H1 (cell line): ENCODE data around the gene TMEM144. TPM values are rescaled to one million over a fixed set of nuclear protein-coding genes. Genes with fewer than 3 reads are reported as not detected.

Experiments
- CTCF ChIA-PET: fragments of 300-600 bp; sonication (Branson Sonifier 250); formaldehyde crosslinking; loops from one replicate; lab custom pipeline; 2021; ENCODE audit not compliant: partially characterized antibody; lab: Charles Lee
- POLR2A ChIA-PET: fragments of 300-600 bp; sonication (Branson Sonifier 250); formaldehyde crosslinking; loops from one replicate; lab custom pipeline; 2021; ENCODE audit warnings: inconsistent platforms; ENCODE audit not compliant: partially characterized antibody; lab: Charles Lee
- DNase-seq, 2 experiments: peaks; one replicate each; pipeline versions ENCODE4 v3.0.0 to v3.0.0-alpha.2; 2010 to 2022; ENCODE audit warnings: low spot score in 2 of 2, low read depth in 1 of 2, mixed read lengths in 1 of 2
- FAIRE-seq: peaks from 2 replicates; lab custom pipeline; 2011; peaks lifted over from hg19 to GRCh38; lab: Jason Lieb, UNC
- H2AFZ ChIP-seq: 2 replicates; pipeline ENCODE4 v1.8.1; 2012; ENCODE audit warnings: low read length, inconsistent platforms
- H2AK5ac ChIP-seq: 2 replicates; pipeline ENCODE4 v1.6.1; 2013; ENCODE audit warnings: low read depth, low read length
- H2BK120ac ChIP-seq: replicated peaks from 2 replicates; pipeline ENCODE3; 2013; ENCODE audit warnings: low read depth, low read length, inconsistent platforms
- H2BK12ac ChIP-seq: 2 replicates; pipeline ENCODE4 v1.6.1; 2013; ENCODE audit warnings: low read depth, low read length
- H2BK15ac ChIP-seq: 2 replicates; pipeline ENCODE4 v1.6.1; 2013; ENCODE audit warnings: low read length
- H2BK20ac ChIP-seq: 2 replicates; pipeline ENCODE4 v1.6.1; 2013; ENCODE audit warnings: low read length
- H2BK5ac ChIP-seq: 2 replicates; pipeline ENCODE4 v1.6.1; 2013; ENCODE audit warnings: low read depth, low read length
- H3K14ac ChIP-seq: 2 replicates; pipeline ENCODE4 v1.6.1; 2013; ENCODE audit warnings: inconsistent platforms; ENCODE audit not compliant: insufficient read length
- H3K18ac ChIP-seq: 2 replicates; pipeline ENCODE4 v1.6.1; 2013; ENCODE audit warnings: low read length; ENCODE audit errors: extremely low read depth
- H3K23ac ChIP-seq: 2 replicates; pipeline ENCODE4 v1.6.1; 2013; ENCODE audit warnings: inconsistent platforms; ENCODE audit not compliant: insufficient read length
- H3K23me2 ChIP-seq: 2 replicates; pipeline ENCODE4 v1.6.1; 2013; ENCODE audit warnings: low read depth, low read length
- H3K27ac ChIP-seq: 2 replicates; pipeline ENCODE4 v1.6.1; 2011; ENCODE audit warnings: low read depth, low read length, inconsistent platforms
- H3K27me3 ChIP-seq, 4 experiments: replicated peaks in 1 of 4; 1 replicate in 1 of 4; 2 replicates in 3 of 4; pipeline versions ENCODE4 v1.6.1 to v1.8.1; 2011 to 2013; ENCODE audit warnings: low read length in 3 of 4, mild to moderate bottlenecking in 3 of 4, inconsistent platforms in 2 of 4, mixed read lengths in 2 of 4, moderate library complexity in 1 of 4; ENCODE audit not compliant: control insufficient read depth in 3 of 4, insufficient read depth in 3 of 4; ENCODE audit errors: extremely low read depth in 1 of 4
- H3K36me3 ChIP-seq, 4 experiments: 2 replicates each; pipeline versions ENCODE4 v1.6.1 to v1.8.1; 2011 to 2013; ENCODE audit warnings: mild to moderate bottlenecking in 4 of 4, low read length in 3 of 4, moderate library complexity in 2 of 4, control low read depth in 1 of 4, inconsistent platforms in 1 of 4; ENCODE audit not compliant: insufficient read depth in 4 of 4, control insufficient read depth in 2 of 4
- H3K4ac ChIP-seq: replicated peaks from 2 replicates; pipeline ENCODE3; 2013; ENCODE audit warnings: low read length, low read depth, mixed read lengths, inconsistent platforms; ENCODE audit not compliant: insufficient read length
- H3K4me1 ChIP-seq, 4 experiments: replicated peaks in 1 of 4; 1 replicate in 1 of 4; 2 replicates in 3 of 4; pipeline versions ENCODE4 v1.6.1 to v1.8.1; 2011 to 2013; ENCODE audit warnings: low read length in 3 of 4, inconsistent platforms in 2 of 4, mixed read lengths in 1 of 4; ENCODE audit not compliant: insufficient read depth in 4 of 4, control insufficient read depth in 3 of 4
- H3K4me2 ChIP-seq, 2 experiments: 2 replicates each; pipeline versions ENCODE4 v1.6.1 to v1.8.1; 2011 to 2013; ENCODE audit warnings: low read depth in 2 of 2, low read length in 2 of 2, control low read depth in 1 of 2, inconsistent platforms in 1 of 2, mild to moderate bottlenecking in 1 of 2; ENCODE audit not compliant: insufficient read depth in 1 of 2
- H3K4me3 ChIP-seq, 4 experiments: fragments of 200-600, 300-600 bp in 1 of 4; sonication (generic), shearing (Covaris generic), sonication (Bioruptor Twin) in 1 of 4; 2 replicates each; pipeline versions ENCODE4 v1.5.1 to v1.8.1; 2011 to 2016; ENCODE audit warnings: low read length in 4 of 4, low read depth in 3 of 4, control low read depth in 2 of 4, inconsistent platforms in 2 of 4, mild to moderate bottlenecking in 2 of 4, mixed read lengths in 1 of 4, moderate library complexity in 1 of 4; ENCODE audit not compliant: insufficient read depth in 2 of 4; ENCODE audit errors: extremely low read depth in 1 of 4
- H3K56ac ChIP-seq: replicated peaks from 2 replicates; pipeline ENCODE3; 2013; ENCODE audit warnings: low read depth, mild to moderate bottlenecking, mixed read lengths, low read length, inconsistent platforms; ENCODE audit not compliant: insufficient read length
- H3K79me1 ChIP-seq: 2 replicates; pipeline ENCODE4 v1.6.1; 2013; ENCODE audit warnings: low read depth, low read length, control low read depth
- H3K79me2 ChIP-seq, 2 experiments: 2 replicates each; pipeline versions ENCODE4 v1.6.1 to v1.8.1; 2012 to 2013; ENCODE audit warnings: low read length in 2 of 2, mild to moderate bottlenecking in 2 of 2, inconsistent platforms in 1 of 2; ENCODE audit not compliant: insufficient read depth in 2 of 2, control insufficient read depth in 1 of 2
- H3K9ac ChIP-seq, 4 experiments: replicated peaks in 1 of 4; 1 replicate in 1 of 4; 2 replicates in 3 of 4; pipeline versions ENCODE4 v1.6.1 to v1.8.1; 2011 to 2013; ENCODE audit warnings: low read depth in 3 of 4, low read length in 3 of 4, control low read depth in 2 of 4, mild to moderate bottlenecking in 2 of 4, moderate library complexity in 2 of 4, inconsistent platforms in 1 of 4; ENCODE audit errors: extremely low read depth in 1 of 4
- H3K9me3 ChIP-seq, 2 experiments: 2 replicates each; pipeline versions ENCODE4 v1.6.1 to v1.8.1; 2012 to 2013; ENCODE audit warnings: mild to moderate bottlenecking in 2 of 2, moderate library complexity in 2 of 2, control low read depth in 1 of 2, inconsistent platforms in 1 of 2, low read depth in 1 of 2, low read length in 1 of 2, mixed read lengths in 1 of 2; ENCODE audit not compliant: insufficient read depth in 2 of 2
- H4K20me1 ChIP-seq, 2 experiments: replicated peaks in 1 of 2; 2 replicates each; pipeline versions ENCODE3 to v1.8.1; 2011 to 2013; ENCODE audit warnings: inconsistent platforms in 2 of 2, low read length in 2 of 2, mild to moderate bottlenecking in 1 of 2; ENCODE audit not compliant: insufficient read depth in 2 of 2, control insufficient read depth in 1 of 2
- H4K5ac ChIP-seq: 2 replicates; pipeline ENCODE4 v1.6.1; 2013; ENCODE audit warnings: low read length, low read depth, mixed read lengths, inconsistent platforms; ENCODE audit not compliant: insufficient read length
- H4K8ac ChIP-seq: 2 replicates; pipeline ENCODE4 v1.8.0; 2013; ENCODE audit warnings: mild to moderate bottlenecking, moderate library complexity, low read length, inconsistent platforms; ENCODE audit not compliant: insufficient read depth; ENCODE audit errors: extremely low read depth
- H4K91ac ChIP-seq: replicated peaks from 2 replicates; pipeline ENCODE3; 2013; ENCODE audit warnings: low read length, mixed read lengths, inconsistent platforms; ENCODE audit not compliant: insufficient read length
- E2F6 ChIP-seq: IDR thresholded peaks from 2 replicates; pipeline ENCODE4 v1.6.1; 2012; ENCODE audit warnings: inconsistent platforms
- EGR1 ChIP-seq: IDR thresholded peaks from 2 replicates; pipeline ENCODE4 v1.6.1; 2011; ENCODE audit warnings: low read depth, low read length, borderline replicate concordance
- SP1 ChIP-seq: IDR thresholded peaks from 2 replicates; pipeline ENCODE4 v1.6.1; 2011; ENCODE audit warnings: low read depth, low read length
- WGBS, 2 experiments: shearing (Covaris generic) in 1 of 2; methylation state at CpG; one replicate each; pipeline versions ENCODE4 v1.1.6 to v1.1.7; 2013 to 2015; ENCODE audit warnings: low lambda C conversion rate in 2 of 2, mixed read lengths in 2 of 2, inconsistent platforms in 1 of 2, low coverage in 1 of 2, missing lambda C conversion rate in 1 of 2; ENCODE audit not compliant: insufficient replicate concordance in 2 of 2, insufficient coverage in 1 of 2, insufficient read length in 1 of 2; ENCODE audit errors: extremely low coverage in 1 of 2, missing lambda C conversion rate in 1 of 2; 5-methylcytosine and 5-hydroxymethylcytosine counted together
- polyA plus RNA-seq, 7 experiments: library from polyadenylated mRNA; depleted of rRNA in 3 of 7; stranded (reverse) in 5 of 7; unstranded in 2 of 7; fragments of >200 nt in 5 of 7; fragments of 200-250 nt in 2 of 7; gene quantifications; 1 replicate in 5 of 7; 2 replicates in 1 of 7; 4 replicates in 1 of 7; pipeline versions ENCODE4 v1.2.1 to v1.2.3, GENCODE V29; 2011 to 2013; ENCODE audit warnings: missing spikeins in 2 of 7, mixed read lengths in 2 of 7
- total RNA-seq: library from RNA; stranded (reverse); fragmentation: NEBNext Ultra II Directional; extraction: Animal tissue kit (Norgen Biotek cat#: 25700); gene quantifications from 2 replicates; pipeline ENCODE4 v1.2.1, GENCODE V29; 2021

TMEM144 gene
- total and polyA plus RNA-seq, 2 of the 8 experiments (the other 6 are each of a cell fraction or from before 2014, with no cell fraction given), result 1.9 to 2.6 TPM

- Histone ChIP-seq H3K14ac (no peak overlapping the region), H4K20me1 (no peaks in the 10 kb centered on the region), H3K4me2 (no peak overlapping the region), H2BK15ac (no peak overlapping the region), H3K27ac (no peak overlapping the region), H4K8ac (no peak overlapping the region), H3K4me1 (no peaks in the 10 kb centered on the region), H3K79me2 (no peaks in the 10 kb centered on the region), H3K36me3 (no peaks in the 10 kb centered on the region), H3K4ac (no peak overlapping the region), H2BK120ac (no peak overlapping the region), H2AK5ac (no peak overlapping the region), H3K23ac (no peak overlapping the region), H3K79me1 (no peaks in the 10 kb centered on the region), H3K56ac (no peak overlapping the region), H3K9ac (no peak overlapping the region), H3K23me2 (no peaks in the 10 kb centered on the region), H3K9me3 (no peaks in the 10 kb centered on the region), H3K4me3 (no peak overlapping the region), H2BK5ac (no peak overlapping the region), H2AFZ (no peak overlapping the region), H2BK12ac (no peak overlapping the region), H3K18ac (no peak overlapping the region), H4K91ac (no peak overlapping the region), H3K27me3 (no peaks in the 10 kb centered on the region), H4K5ac (no peak overlapping the region), H2BK20ac (no peak overlapping the region)
- no peak for FAIRE-seq
- CTCF ChIA-PET, result interaction anchor here (1.2 to 7.3 kb wide), 5 partner anchors 9 to 69 kb away, joined by 3 to 41 read pairs (median 6); no protein-coding TSS in a partner anchor
- POLR2A ChIA-PET, result no interaction called here
- WGBS, 2 experiments, result 93% methylated on average over 2 of the region's 2 CpGs; no CpG with 5 or more reads in 1 of the 2 experiments
- no peak for DNase-seq
- TF ChIP-seq SP1, result no peak
- TF ChIP-seq EGR1, result no peak
- no peak for TF ChIP-seq E2F6
Observed at GRCh38 chr4:158186815-158187214, 23.5 kb upstream of the TMEM144 start.
